H9 (cell line): ENCODE results near the gene TMEM222. TPM values are rescaled to one million over a fixed set of nuclear protein-coding genes. Genes with fewer than 3 reads are reported as not detected.

Source experiments
- DNase-seq: peaks from one replicate; pipeline ENCODE4 v3.0.0-alpha.2; 2017
- H2AFZ ChIP-seq: one replicate; pipeline ENCODE4 v1.6.1; 2013; ENCODE audit warnings: mild to moderate bottlenecking, low read length, control low read depth, moderate library complexity
- H2AK5ac ChIP-seq: 2 replicates; pipeline ENCODE4 v1.6.1; 2013; ENCODE audit warnings: low read length, control low read depth, mixed read lengths; ENCODE audit not compliant: insufficient read length
- H2BK120ac ChIP-seq: one replicate; pipeline ENCODE4 v1.6.1; 2013; ENCODE audit warnings: low read depth, mild to moderate bottlenecking, low read length, control low read depth, inconsistent platforms; ENCODE audit not compliant: poor library complexity, severe bottlenecking
- H2BK12ac ChIP-seq: 2 replicates; pipeline ENCODE4 v1.6.1; 2013; ENCODE audit warnings: low read length, control low read depth, mixed read lengths, low read depth; ENCODE audit not compliant: insufficient read length
- H2BK15ac ChIP-seq: 2 replicates; pipeline ENCODE4 v1.6.1; 2013; ENCODE audit warnings: low read depth, low read length, control low read depth
- H2BK20ac ChIP-seq: one replicate; pipeline ENCODE4 v1.6.1; 2013; ENCODE audit warnings: low read depth, mild to moderate bottlenecking, low read length, control low read depth, inconsistent platforms; ENCODE audit not compliant: poor library complexity, severe bottlenecking
- H2BK5ac ChIP-seq: 2 replicates; pipeline ENCODE4 v1.6.1; 2013; ENCODE audit warnings: low read length, control low read depth, mixed read lengths; ENCODE audit not compliant: insufficient read length
- H3K14ac ChIP-seq: 2 replicates; pipeline ENCODE4 v1.6.1; 2013; ENCODE audit warnings: low read length, control low read depth; ENCODE audit not compliant: insufficient read depth
- H3K18ac ChIP-seq: 2 replicates; pipeline ENCODE4 v1.6.1; 2013; ENCODE audit warnings: low read depth, mild to moderate bottlenecking, mixed read lengths, low read length, control low read depth; ENCODE audit not compliant: insufficient read length
- H3K23ac ChIP-seq: 2 replicates; pipeline ENCODE4 v1.6.1; 2013; ENCODE audit warnings: low read length, control low read depth, mixed read lengths, low read depth; ENCODE audit not compliant: insufficient read length
- H3K23me2 ChIP-seq: 2 replicates; pipeline ENCODE4 v1.6.1; 2013; ENCODE audit warnings: low read depth, mild to moderate bottlenecking, mixed read lengths, low read length, control low read depth; ENCODE audit not compliant: insufficient read length, poor library complexity, severe bottlenecking
- H3K27ac ChIP-seq: 2 replicates; pipeline ENCODE4 v1.5.1; 2013; ENCODE audit warnings: low read length, control low read depth, mixed read lengths, low read depth; ENCODE audit not compliant: insufficient read length
- H3K27me3 ChIP-seq: 2 replicates; pipeline ENCODE4 v1.6.1; 2013; ENCODE audit warnings: low read length, control low read depth, inconsistent platforms; ENCODE audit not compliant: insufficient read depth
- H3K4ac ChIP-seq: 2 replicates; pipeline ENCODE4 v1.6.1; 2013; ENCODE audit warnings: low read depth, mild to moderate bottlenecking, control low read depth, inconsistent platforms, low read length, moderate library complexity
- H3K4me1 ChIP-seq: 2 replicates; pipeline ENCODE4 v1.6.1; 2013; ENCODE audit warnings: low read length, control low read depth, inconsistent platforms; ENCODE audit not compliant: insufficient read depth
- H3K4me2 ChIP-seq: 2 replicates; pipeline ENCODE4 v1.6.1; 2013; ENCODE audit warnings: low read length, control low read depth, mixed read lengths; ENCODE audit not compliant: insufficient read length, insufficient read depth
- H3K56ac ChIP-seq: 2 replicates; pipeline ENCODE4 v1.6.1; 2013; ENCODE audit warnings: low read depth, mild to moderate bottlenecking, mixed read lengths, low read length, control low read depth; ENCODE audit not compliant: insufficient read length
- H3K79me1 ChIP-seq: 2 replicates; pipeline ENCODE4 v1.6.1; 2013; ENCODE audit warnings: low read depth, mild to moderate bottlenecking, moderate library complexity, low read length, control low read depth, inconsistent platforms; ENCODE audit not compliant: insufficient read depth, poor library complexity, severe bottlenecking
- H3K79me2 ChIP-seq: 2 replicates; pipeline ENCODE4 v1.6.1; 2013; ENCODE audit warnings: low read length, control low read depth, inconsistent platforms; ENCODE audit not compliant: insufficient read depth
- H3K9ac ChIP-seq: 2 replicates; pipeline ENCODE4 v1.6.1; 2013; ENCODE audit warnings: low read length, control low read depth, mixed read lengths; ENCODE audit not compliant: insufficient read length; ENCODE audit errors: extremely low read depth
- H3K9me3 ChIP-seq: one replicate; pipeline ENCODE4 v1.6.1; 2013; ENCODE audit warnings: low read depth, low read length, inconsistent platforms; ENCODE audit not compliant: control insufficient read depth
- H3T11ph ChIP-seq: one replicate; pipeline ENCODE4 v1.6.1; 2013; ENCODE audit warnings: mild to moderate bottlenecking, low read length, control low read depth, inconsistent platforms
- H4K20me1 ChIP-seq: one replicate; pipeline ENCODE4 v1.6.1; 2013; ENCODE audit not compliant: control insufficient read depth, insufficient read length, insufficient read depth
- H4K5ac ChIP-seq: 2 replicates; pipeline ENCODE4 v1.6.1; 2013; ENCODE audit warnings: low read depth, mild to moderate bottlenecking, mixed read lengths, low read length, control low read depth; ENCODE audit not compliant: insufficient read length
- H4K8ac ChIP-seq: replicated peaks from 2 replicates; pipeline ENCODE4 v1.6.1; 2013; ENCODE audit warnings: low read length, control low read depth, mixed read lengths, low read depth; ENCODE audit not compliant: insufficient read length
- H4K91ac ChIP-seq: 2 replicates; pipeline ENCODE4 v1.6.1; 2013; ENCODE audit warnings: low read depth, mild to moderate bottlenecking, moderate library complexity, mixed read lengths, low read length, control low read depth; ENCODE audit not compliant: insufficient read length
- H3K27ac Mint-ChIP-seq, 3 experiments: 2 replicates in 2 of 3; 3 replicates in 1 of 3; pipeline ENCODE4 v1.8.0; 2020 to 2021; ENCODE audit warnings: mixed read lengths in 3 of 3, mild to moderate bottlenecking in 1 of 3, moderate library complexity in 1 of 3
- H3K27me3 Mint-ChIP-seq: 2 replicates; pipeline ENCODE4 v1.8.0; 2021; ENCODE audit warnings: low read depth, mild to moderate bottlenecking, moderate library complexity, mixed read lengths
- H3K36me3 Mint-ChIP-seq, 3 experiments: 2 replicates in 2 of 3; 3 replicates in 1 of 3; pipeline ENCODE4 v1.8.0; 2020 to 2021; ENCODE audit warnings: low read depth in 3 of 3, mixed read lengths in 3 of 3; ENCODE audit not compliant: insufficient read depth in 1 of 3
- H3K4me1 Mint-ChIP-seq, 2 experiments: 2 replicates each; pipeline ENCODE4 v1.8.0; 2020; ENCODE audit warnings: mixed read lengths in 2 of 2
- H3K4me3 Mint-ChIP-seq, 2 experiments: 2 replicates in 1 of 2; 3 replicates in 1 of 2; pipeline ENCODE4 v1.8.0; 2020 to 2021; ENCODE audit warnings: mild to moderate bottlenecking in 2 of 2, mixed read lengths in 2 of 2, moderate library complexity in 1 of 2
- H3K9me3 Mint-ChIP-seq, 2 experiments: 2 replicates in 1 of 2; 3 replicates in 1 of 2; pipeline ENCODE4 v1.8.0; 2020; ENCODE audit warnings: mild to moderate bottlenecking in 2 of 2, mixed read lengths in 2 of 2, moderate library complexity in 1 of 2
- CTCF ChIP-seq: fragments of 200-600 bp; sonication (generic); conservative IDR thresholded peaks from 3 replicates; pipeline ENCODE4 v1.8.0; 2021; ENCODE audit warnings: antibody characterized with exemption, mild to moderate bottlenecking
- WGBS: extraction: QIAGEN DNeasy Blood & Tissue Kit; methylation state at CpG from one replicate; pipeline ENCODE4 v1.1.7; 2013; ENCODE audit warnings: missing lambda C conversion rate, low lambda C conversion rate, mixed read lengths; ENCODE audit not compliant: insufficient read length; ENCODE audit errors: extremely low coverage; 5-methylcytosine and 5-hydroxymethylcytosine counted together
- total RNA-seq: library from RNA; stranded (reverse); gene quantifications from 2 replicates; pipeline ENCODE4 v1.2.1, GENCODE V29; 2021

Gene TMEM222
- total RNA-seq, 1 experiment from 2014 or later, result 36.8 TPM

GRCh38 chr1:27346357-27346756 is 24.4 kb downstream of the TMEM222 start:
- no peak overlapping the region for H2BK5ac ChIP-seq
- no peak overlapping the region for H3K4me2 ChIP-seq
- H4K20me1 ChIP-seq, result peaks cover 4% of the 10 kb centered on the region
- H3K27me3 ChIP-seq, result no peaks in the 10 kb centered on the region
- Mint-ChIP-seq H3K9me3 (no peaks in the 10 kb centered on the region), H3K27ac (peak overlapping the region in 1 of 3 experiments; percentile 1; a peak in 1 of 7 replicates), H3K4me3 (no peak overlapping the region), H3K36me3 (peaks cover 5 to 18% (median 12%) of the 10 kb centered on the region in 3 experiments; a peak in 5 of 7 replicates), H3K27me3 (peaks cover 16% of the 10 kb centered on the region), H3K4me1 (peaks cover 30 to 32% of the 10 kb centered on the region in 2 experiments)
- no peaks in the 10 kb centered on the region for H3K9me3 ChIP-seq
- H3K27ac ChIP-seq, result no peak overlapping the region
- H2BK12ac ChIP-seq, result no peak overlapping the region
- H4K91ac ChIP-seq, result no peak overlapping the region
- H3K79me2 ChIP-seq, result no peaks in the 10 kb centered on the region; the same call in 1 of the 2 replicates
- no peak overlapping the region for H3K14ac ChIP-seq
- no peak overlapping the region for H3T11ph ChIP-seq
- no peak for DNase-seq
- no peaks in the 10 kb centered on the region for H3K79me1 ChIP-seq
- H2AK5ac ChIP-seq, result no peak overlapping the region
- no peak overlapping the region for H2AFZ ChIP-seq
- no peak overlapping the region for H3K9ac ChIP-seq
- H4K5ac ChIP-seq, result no peak overlapping the region
- no peak overlapping the region for H2BK120ac ChIP-seq
- no CpG with 5 or more reads among the region's 8 CpGs for WGBS
- H3K56ac ChIP-seq, result no peak overlapping the region
- peaks cover 19% of the 10 kb centered on the region for H3K23me2 ChIP-seq
- no peak overlapping the region for H3K18ac ChIP-seq
- H4K8ac ChIP-seq, result no peak overlapping the region
- TF ChIP-seq CTCF, result no peak
- no peak overlapping the region for H3K23ac ChIP-seq
- H2BK20ac ChIP-seq, result no peak overlapping the region
- H2BK15ac ChIP-seq, result no peak overlapping the region
- no peaks in the 10 kb centered on the region; the same call in 1 of the 2 replicates for H3K4me1 ChIP-seq
- no peak overlapping the region for H3K4ac ChIP-seq
